Hypothalamus (tissue), 51 donors: ENCODE data around the gene RPH3AL.
"Not testable (repeated sequence)": the region's sequence is repeated elsewhere in the genome, so short reads cannot be mapped to it uniquely, and the experiment has no call there.

Source experiments
- DNase-seq, 51 donors: peaks; one replicate each; lab custom pipeline; 2025; lab: John Stamatoyannopoulos, UW

The RPH3AL gene

GRCh38 chr17:231191-231965 is 121.2 kb downstream of the RPH3AL start:
- DNase-seq: no peak

- DNase-seq: no peak
Measured at GRCh38 chr17:230395-230770, 122.2 kb downstream of the RPH3AL start.

DNA sequence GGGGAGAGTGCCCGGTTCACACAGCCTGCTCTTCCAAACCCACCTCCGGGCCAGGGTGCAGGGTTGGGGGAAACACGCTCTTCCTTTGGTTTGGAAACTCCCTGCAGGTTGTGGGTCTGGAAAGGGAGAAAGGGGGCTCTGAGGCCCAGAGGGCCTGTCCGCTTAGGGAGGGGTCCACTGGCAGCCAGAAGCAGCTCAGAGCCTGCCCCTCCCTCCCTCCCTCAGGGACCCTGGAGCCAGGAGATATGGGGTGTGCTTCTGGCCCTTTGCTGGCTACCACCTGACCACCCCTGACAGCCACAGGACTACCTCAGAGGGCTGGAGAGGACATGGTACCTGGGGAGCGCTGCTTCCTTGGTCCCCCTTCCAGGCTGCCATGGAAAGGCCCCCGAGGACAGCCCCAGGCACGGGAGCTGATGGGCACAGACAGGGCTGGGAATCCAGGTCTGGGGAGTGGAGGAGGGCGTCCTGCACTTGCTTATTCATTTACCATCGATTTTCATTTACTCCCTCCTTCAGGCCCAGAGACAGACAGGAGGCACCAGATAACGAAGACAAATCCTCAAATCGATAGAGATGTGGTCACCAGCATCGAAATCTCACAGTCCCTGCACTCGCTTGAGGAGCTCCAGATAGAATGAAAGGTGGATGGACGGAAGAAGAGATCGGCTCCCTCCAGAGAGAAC is 122.8 kb downstream of the RPH3AL start:
- no peak for DNase-seq

GRCh38 chr17:228951-229708 is 123.5 kb downstream of the RPH3AL start:
- DNase-seq: no peak

DNA sequence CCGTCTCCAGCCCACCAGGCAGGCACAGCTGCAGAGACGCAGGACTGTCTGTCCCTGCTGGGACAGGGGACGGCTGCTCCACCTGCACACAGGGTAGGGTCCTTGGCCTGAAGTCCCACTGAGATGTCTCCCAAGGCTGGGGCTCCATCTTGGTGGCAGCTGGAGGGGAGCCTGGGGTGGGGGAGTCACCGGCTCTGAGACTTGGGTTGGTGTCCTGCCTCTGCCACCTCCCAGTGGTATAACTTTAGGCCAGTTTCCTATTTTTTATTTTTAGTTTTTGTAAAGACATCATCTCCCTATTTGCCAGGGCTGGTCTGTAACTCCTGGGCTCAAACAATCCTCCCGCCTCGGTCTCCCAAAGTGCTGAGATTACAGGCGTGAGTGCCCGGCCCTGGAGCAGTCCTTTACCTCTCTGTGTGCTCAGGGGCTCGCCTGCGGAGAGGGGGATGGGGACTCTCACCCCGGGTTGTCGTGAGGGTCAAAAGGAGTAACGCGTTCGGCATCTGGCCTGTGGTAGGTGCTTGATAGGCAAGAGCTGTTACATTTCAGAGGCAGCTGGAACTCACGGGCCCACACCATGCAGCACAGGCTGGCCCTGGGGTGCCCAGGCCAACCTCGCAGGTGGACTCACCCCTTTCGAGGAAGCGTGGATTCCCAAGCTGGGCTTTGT is 124.5 kb downstream of the RPH3AL start:
- no peak for DNase-seq

DNA sequence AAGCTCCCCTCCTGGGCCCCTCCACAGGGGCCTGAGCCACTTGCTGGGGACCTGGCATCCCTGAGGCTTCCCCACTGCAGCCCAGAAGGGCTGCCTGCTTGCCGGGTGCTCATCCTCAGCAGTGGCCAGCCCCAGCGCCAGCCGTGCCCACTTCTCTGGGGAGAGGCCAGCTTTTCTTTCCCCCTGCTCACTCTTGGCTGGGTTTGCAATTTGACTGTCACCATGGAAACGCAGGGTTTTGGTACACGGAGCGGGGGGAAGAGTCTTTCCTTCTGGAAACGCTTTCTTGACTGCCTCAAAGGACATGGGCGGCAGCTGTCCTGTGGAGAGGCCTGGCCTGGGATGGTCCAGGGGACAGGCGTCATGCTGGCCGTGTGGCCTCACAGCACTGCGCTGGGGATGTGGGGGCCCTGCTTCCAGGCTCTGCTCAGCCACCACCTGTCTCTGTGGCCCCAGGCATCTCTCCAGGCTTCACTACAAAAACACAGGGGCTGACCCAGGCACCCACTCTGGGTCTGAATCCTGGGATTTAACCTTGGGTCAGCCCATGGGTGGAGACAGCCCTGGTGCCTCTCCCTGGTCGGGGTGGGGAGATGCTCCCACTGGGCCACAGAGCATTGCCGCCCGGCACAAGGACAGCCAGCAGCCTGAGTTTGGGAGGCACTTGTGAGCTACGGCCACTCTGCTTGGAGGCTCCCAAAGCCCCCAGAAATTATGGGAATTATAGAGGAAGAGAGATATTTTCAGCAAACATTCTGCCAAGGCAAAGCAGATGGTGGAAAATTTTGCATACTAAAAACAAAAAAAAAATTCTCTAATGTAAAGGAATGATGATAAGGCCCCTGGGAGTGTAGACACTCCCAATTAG is 125.3 kb downstream of the RPH3AL start:
- peak in 30 of 51 donors; percentile 13 to 84 (median 32) for DNase-seq

- DNase-seq: peak in 2 of 51 donors; percentile 62 to 84
Measured at GRCh38 chr17:226108-227077, 126.2 kb downstream of the RPH3AL start.

- DNase-seq: no peak
Measured at GRCh38 chr17:225551-225950, 127.1 kb downstream of the RPH3AL start.

- not testable (repeated sequence) for DNase-seq
Measured at GRCh38 chr17:224576-224975, 128.0 kb downstream of the RPH3AL start.

DNA sequence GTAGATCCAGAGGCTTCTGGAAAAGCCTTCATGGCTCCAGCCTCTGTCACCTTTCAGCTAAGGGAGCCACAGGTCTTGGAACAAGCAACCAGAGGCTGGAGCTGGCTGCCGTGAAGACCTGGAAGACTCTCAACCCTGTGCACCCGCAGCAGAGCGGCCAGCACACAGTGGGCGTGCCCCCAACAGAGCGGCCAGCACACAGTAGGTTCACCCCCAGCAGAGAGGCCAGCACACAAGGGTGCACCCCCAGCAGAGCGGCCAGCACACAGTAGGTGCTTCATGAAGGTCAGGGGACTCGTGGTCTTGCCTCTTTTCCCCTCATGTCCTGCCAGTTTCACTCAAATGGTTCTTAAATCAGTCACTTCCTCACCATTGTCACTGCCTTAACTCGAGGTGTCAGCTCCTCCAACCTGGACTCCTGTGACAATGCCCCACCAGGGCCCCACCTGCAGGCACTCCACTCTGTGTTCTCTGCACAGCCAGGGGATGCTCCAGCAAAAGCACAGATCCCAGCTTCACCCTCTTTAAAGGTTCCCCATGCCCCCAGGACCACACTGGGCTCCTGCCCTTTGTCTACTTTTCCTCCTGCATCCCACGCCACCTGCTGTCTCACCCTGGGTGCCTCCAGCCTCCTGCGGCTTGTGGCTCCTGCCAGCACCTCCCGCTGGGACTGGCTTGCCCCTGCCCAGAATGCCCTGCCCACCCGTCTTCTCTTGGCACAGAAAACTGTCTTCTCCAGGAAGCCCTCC is 128.7 kb downstream of the RPH3AL start:
- no peak for DNase-seq

GRCh38 chr17:222172-222571 is 130.4 kb downstream of the RPH3AL start:
- DNase-seq: peak in 22 of 51 donors; percentile 11 to 60 (median 30)

GRCh38 chr17:219696-220095 is 132.9 kb downstream of the RPH3AL start:
- no peak for DNase-seq

DNA sequence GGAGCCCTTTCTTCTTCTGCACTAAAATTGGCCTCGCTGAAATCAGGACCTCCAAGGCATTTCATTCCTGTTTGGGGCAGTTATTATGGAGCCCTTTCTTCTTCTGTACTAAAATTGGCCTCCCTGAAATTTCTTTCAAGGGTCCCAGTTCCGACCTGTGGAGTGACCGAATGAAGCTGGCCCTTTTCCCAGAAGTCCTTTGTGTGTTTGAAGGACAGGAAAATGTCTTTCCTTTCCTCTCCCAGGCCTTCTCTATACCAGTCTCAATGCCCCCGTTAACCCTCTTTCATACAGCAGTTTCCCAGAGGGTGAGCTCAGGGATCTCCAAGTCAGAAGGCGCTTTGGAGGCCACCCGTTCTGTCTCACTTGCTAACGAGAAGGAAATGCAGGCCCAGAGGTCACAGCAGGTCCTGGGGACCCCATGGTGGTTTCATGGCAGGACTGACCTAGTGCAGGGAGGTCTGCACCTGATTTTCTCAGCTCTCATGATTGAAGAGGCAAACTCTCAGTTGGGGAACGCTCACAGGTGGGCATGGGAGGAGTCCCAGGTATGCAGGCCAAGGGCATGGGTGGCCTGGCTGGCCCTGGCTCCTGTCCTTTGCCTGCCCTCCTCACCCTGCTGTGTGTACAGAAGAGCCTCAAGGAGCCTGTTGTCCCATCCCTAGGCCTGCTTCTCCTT is 134.0 kb downstream of the RPH3AL start:
- DNase-seq: no peak

DNA sequence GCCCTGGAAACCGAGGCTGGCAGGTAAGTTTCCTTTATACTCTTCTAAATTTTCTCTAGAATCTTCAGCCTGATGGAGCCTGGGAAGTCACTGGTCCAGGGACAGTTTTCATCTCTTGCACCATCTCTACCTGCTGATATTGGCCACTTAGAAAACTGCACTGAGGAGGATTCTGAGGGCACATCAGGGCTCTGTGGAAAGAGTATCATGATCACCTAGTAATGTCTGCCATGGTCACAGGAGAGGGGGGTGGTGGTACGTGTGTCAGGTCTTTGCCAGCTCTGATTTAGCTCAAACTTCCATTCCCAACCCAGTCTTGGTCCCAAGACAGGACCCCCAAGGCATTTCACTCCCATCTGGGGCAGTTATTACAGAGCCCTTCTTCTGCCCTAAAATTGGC is 136.0 kb downstream of the RPH3AL start:
- no peak for DNase-seq

DNA sequence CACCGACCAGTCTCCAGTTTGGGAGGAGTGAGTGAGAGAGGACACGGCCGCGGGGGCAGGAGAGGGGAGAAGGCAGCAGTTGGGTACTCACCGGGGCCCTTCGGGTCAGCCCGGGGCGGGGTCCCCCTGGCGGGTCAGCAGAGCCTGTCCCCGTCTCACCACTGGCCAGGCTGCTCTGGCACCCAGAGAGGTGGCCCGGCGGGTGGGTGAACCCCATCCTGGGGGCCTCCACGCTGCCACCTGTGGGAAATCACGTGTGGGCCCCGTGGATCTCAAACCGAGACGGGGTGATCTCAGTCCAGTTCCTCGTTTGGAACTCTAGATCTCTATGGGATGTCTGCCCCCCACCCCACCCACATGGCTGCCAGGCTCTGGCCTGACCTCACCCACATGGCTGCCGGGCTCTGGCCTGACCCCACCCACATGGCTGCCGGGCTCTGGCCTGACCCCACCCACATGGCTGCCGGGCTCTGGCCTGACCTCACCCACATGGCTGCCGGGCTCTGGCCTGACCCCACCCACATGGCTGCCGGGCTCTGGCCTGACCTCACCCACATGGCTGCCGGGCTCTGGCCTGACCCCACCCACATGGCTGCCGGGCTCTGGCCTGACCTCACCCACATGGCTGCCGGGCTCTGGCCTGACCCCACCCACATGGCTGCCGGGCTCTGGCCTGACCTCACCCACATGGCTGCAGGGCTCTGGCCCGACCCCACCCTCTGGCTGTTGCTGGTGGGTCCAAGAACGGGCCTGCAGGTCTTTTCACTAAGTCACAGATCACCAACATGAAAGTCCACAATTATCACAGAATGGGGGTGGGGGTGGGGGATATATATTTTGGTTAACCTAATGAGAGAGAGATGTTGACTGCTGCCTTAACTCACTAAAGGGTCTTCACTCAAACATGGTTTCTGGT is 136.8 kb downstream of the RPH3AL start:
- DNase-seq: peak in 7 of 51 donors; percentile 8 to 64 (median 44)

DNA sequence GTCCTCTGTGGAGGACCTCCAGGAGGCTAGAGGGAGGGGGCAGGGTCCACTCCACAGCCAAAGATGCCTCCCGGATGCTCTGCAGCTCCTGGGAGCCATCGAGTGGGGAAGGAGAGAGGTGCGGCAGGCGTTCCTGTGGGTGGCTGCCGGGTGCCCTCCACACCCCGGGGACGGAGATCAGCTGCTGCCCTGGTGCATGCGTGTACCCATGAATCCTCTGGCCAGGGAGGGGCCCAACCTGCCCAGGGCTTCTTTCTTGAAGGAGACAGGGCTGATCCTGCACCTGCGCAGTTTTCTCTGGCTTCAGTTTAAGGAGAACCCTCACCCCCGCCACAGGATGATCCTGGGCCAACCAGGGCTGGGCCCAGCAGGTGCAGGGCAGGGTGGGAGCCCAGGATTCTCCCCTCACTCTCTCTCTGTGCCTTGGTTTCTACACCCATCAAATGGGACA is 137.7 kb downstream of the RPH3AL start:
- no peak for DNase-seq
